Large intestine (tissue), 3 donors: ENCODE measurements around the gene MRAP. TPM values are rescaled to one million over a fixed set of nuclear protein-coding genes. Genes with fewer than 3 reads are reported as not detected.

ENCODE experiments used
- DNase-seq, 2 donors: peaks; one replicate each; pipeline versions ENCODE4 v3.0.0 to v3.0.0-alpha.2; 2013
- H3K27ac ChIP-seq: one replicate; pipeline ENCODE4 v1.5.1; 2013; ENCODE audit warnings: low read length
- H3K27me3 ChIP-seq: 2 replicates; pipeline ENCODE4 v1.6.1; 2013; ENCODE audit warnings: low read length; ENCODE audit not compliant: control insufficient read depth, insufficient read depth
- H3K36me3 ChIP-seq: 2 replicates; pipeline ENCODE4 v1.6.1; 2013; ENCODE audit warnings: low read length; ENCODE audit not compliant: control insufficient read depth, insufficient read depth
- H3K4me1 ChIP-seq: one replicate; pipeline ENCODE4 v1.6.1; 2013; ENCODE audit warnings: low read length; ENCODE audit not compliant: control insufficient read depth, insufficient read depth
- H3K4me3 ChIP-seq: one replicate; pipeline ENCODE4 v1.5.1; 2013; ENCODE audit warnings: low read length
- H3K9me3 ChIP-seq: one replicate; pipeline ENCODE4 v1.6.1; 2013; ENCODE audit warnings: mild to moderate bottlenecking, low read depth, low read length, moderate library complexity; ENCODE audit not compliant: control insufficient read depth
- WGBS: methylation state at CpG from one replicate; pipeline ENCODE4 v1.1.5; 2013; ENCODE audit warnings: low lambda C conversion rate; ENCODE audit not compliant: insufficient coverage; 5-methylcytosine and 5-hydroxymethylcytosine counted together
- polyA plus RNA-seq: library from polyadenylated mRNA; unstranded; fragments of 120-200 nt; gene quantifications from one replicate; pipeline ENCODE4 v1.2.1, GENCODE V29; 2013

The MRAP gene
- polyA plus RNA-seq, 1 donor: 0.72 TPM

DNA sequence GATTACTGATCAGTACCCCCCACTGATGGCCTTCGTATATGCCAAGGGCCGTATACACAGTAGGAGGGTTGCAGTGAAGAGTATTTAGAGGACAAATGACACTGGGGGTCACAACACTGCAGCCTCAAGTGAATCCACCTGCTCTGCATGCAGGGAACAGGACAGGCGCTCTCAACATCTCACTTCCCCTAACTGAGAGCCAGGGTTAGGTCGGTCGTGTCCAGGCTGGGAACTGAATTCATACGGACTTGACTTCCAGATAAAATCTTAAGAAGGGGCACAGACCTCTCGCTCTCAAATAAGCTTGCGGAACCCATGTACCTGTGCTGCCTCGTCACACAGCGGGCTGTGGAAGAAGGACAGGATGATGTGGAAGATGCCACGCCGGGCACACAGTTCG lies 22.8 kb downstream of the MRAP start:
- H3K27ac ChIP-seq: no peak overlapping the region
- DNase-seq: no peak
- H3K4me1 ChIP-seq: no peaks in the 10 kb centered on the region
- H3K4me3 ChIP-seq: no peak overlapping the region
- no peaks in the 10 kb centered on the region for H3K27me3 ChIP-seq
- H3K9me3 ChIP-seq: no peaks in the 10 kb centered on the region
- WGBS: no CpG with 5 or more reads among the region's 13 CpGs
- H3K36me3 ChIP-seq: peaks cover 90% of the 10 kb centered on the region

- no peak for DNase-seq
- Histone ChIP-seq H3K27ac (no peak overlapping the region), H3K27me3 (no peaks in the 10 kb centered on the region), H3K4me1 (no peaks in the 10 kb centered on the region), H3K36me3 (peaks cover 88% of the 10 kb centered on the region), H3K4me3 (no peak overlapping the region), H3K9me3 (no peaks in the 10 kb centered on the region)
- WGBS: no CpG with 5 or more reads among the region's 12 CpGs
Measured at GRCh38 chr21:32322103-32322502, 23.4 kb downstream of the MRAP start.

- no peaks in the 10 kb centered on the region for H3K27me3 ChIP-seq
- H3K36me3 ChIP-seq: peaks cover 82% of the 10 kb centered on the region
- no peak overlapping the region for H3K4me3 ChIP-seq
- no peaks in the 10 kb centered on the region for H3K9me3 ChIP-seq
- H3K27ac ChIP-seq: no peak overlapping the region
- no peak for DNase-seq
- WGBS: no CpG with 5 or more reads among the region's 10 CpGs
- H3K4me1 ChIP-seq: no peaks in the 10 kb centered on the region
Measured at GRCh38 chr21:32322676-32323075, 24.0 kb downstream of the MRAP start.

DNA sequence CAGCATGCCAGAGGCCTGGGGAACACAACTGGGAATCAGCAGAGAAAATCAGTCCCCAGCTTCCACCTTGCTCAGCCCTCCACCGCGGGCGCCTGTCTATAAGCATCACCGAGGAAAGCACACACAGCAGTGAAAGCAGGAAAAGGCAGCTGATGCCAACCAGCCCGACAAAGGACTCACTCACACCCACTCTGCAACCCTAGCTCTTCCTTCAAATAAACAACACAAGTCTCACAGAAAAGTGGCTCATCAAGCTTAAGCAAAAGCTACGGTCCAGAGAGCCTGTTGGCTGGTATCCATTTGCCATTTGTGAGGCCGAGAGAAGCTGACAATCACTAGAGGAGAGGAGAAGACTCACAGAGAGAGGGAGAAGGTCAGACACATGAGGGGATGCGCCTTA lies 27.1 kb downstream of the MRAP start:
- no peak overlapping the region for H3K27ac ChIP-seq
- no peak overlapping the region for H3K4me3 ChIP-seq
- H3K4me1 ChIP-seq: no peaks in the 10 kb centered on the region
- DNase-seq: no peak
- no peaks in the 10 kb centered on the region for H3K9me3 ChIP-seq
- no CpG with 5 or more reads among the region's 8 CpGs for WGBS
- H3K36me3 ChIP-seq: peaks cover 64% of the 10 kb centered on the region
- no peaks in the 10 kb centered on the region for H3K27me3 ChIP-seq

DNA sequence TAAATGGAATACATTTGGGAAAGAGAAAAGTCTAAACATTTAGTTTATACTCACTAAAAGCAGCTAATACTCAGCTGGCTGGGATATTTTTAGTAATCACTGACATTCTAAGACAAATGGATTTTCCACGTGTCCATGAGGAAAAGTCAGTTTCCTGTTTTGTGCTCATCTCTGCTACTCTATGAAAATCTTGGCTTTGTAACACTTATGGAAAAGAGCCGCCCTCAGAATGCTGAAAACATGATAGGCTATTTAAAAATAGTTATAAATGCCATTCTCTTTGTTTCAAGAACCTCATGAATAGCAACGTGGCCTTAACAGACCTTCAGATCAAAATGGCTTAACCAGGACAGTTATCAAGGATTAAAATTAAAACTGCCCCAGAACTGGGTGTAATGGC lies 29.9 kb downstream of the MRAP start:
- WGBS: no CpG with 5 or more reads among the region's 3 CpGs
- Histone ChIP-seq H3K4me3 (no peak overlapping the region), H3K27ac (peak overlapping the region; percentile 33), H3K9me3 (no peaks in the 10 kb centered on the region), H3K36me3 (peaks cover 64% of the 10 kb centered on the region), H3K4me1 (no peaks in the 10 kb centered on the region), H3K27me3 (no peaks in the 10 kb centered on the region)
- no peak for DNase-seq

GRCh38 chr21:32329331-32329730 lies 30.7 kb downstream of the MRAP start:
- no peaks in the 10 kb centered on the region for H3K4me1 ChIP-seq
- no peak overlapping the region for H3K4me3 ChIP-seq
- peaks cover 64% of the 10 kb centered on the region for H3K36me3 ChIP-seq
- no peaks in the 10 kb centered on the region for H3K27me3 ChIP-seq
- DNase-seq: no peak
- no peaks in the 10 kb centered on the region for H3K9me3 ChIP-seq
- WGBS: 100% methylated on average over 1 of the region's 2 CpGs
- H3K27ac ChIP-seq: peak overlapping the region; percentile 33

DNA sequence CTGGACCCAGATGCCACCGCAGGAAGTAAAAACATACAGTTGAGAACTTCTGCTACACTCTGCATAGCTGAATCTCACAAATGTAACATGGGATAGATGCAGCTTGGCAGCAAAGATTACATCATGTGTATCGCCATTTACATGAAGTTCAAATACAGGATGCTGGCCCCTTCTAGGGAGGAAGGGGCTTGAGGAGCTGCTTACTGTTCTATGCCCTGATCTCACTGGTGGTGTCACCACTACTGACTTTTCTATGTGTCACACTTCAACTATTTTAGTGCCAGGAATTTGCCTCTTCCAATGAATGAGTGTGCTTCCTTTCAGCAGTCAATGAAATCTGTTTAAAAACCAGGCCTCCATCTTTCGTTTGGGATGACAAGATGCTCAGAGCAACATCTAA lies 31.1 kb downstream of the MRAP start:
- Histone ChIP-seq H3K9me3 (no peaks in the 10 kb centered on the region), H3K36me3 (peaks cover 64% of the 10 kb centered on the region), H3K27ac (peak overlapping the region; percentile 33), H3K4me1 (no peaks in the 10 kb centered on the region), H3K27me3 (no peaks in the 10 kb centered on the region), H3K4me3 (no peak overlapping the region)
- no peak for DNase-seq
- no CpG with 5 or more reads among the region's 3 CpGs for WGBS

GRCh38 chr21:32330784-32331311 lies 32.2 kb downstream of the MRAP start:
- Histone ChIP-seq H3K9me3 (no peaks in the 10 kb centered on the region), H3K27me3 (no peaks in the 10 kb centered on the region), H3K4me1 (no peaks in the 10 kb centered on the region), H3K4me3 (no peak overlapping the region), H3K36me3 (peaks cover 64% of the 10 kb centered on the region), H3K27ac (no peak overlapping the region)
- WGBS: no CpG with 5 or more reads among the region's 4 CpGs
- peak in 1 of 2 donors; percentile 34 for DNase-seq

GRCh38 chr21:32331444-32332305 lies 33.0 kb downstream of the MRAP start:
- Histone ChIP-seq H3K27me3 (no peaks in the 10 kb centered on the region), H3K4me3 (no peak overlapping the region), H3K27ac (no peak overlapping the region), H3K9me3 (no peaks in the 10 kb centered on the region), H3K36me3 (peaks cover 64% of the 10 kb centered on the region), H3K4me1 (no peaks in the 10 kb centered on the region)
- DNase-seq: no peak
- WGBS: 100% methylated on average over 1 of the region's 9 CpGs

DNA sequence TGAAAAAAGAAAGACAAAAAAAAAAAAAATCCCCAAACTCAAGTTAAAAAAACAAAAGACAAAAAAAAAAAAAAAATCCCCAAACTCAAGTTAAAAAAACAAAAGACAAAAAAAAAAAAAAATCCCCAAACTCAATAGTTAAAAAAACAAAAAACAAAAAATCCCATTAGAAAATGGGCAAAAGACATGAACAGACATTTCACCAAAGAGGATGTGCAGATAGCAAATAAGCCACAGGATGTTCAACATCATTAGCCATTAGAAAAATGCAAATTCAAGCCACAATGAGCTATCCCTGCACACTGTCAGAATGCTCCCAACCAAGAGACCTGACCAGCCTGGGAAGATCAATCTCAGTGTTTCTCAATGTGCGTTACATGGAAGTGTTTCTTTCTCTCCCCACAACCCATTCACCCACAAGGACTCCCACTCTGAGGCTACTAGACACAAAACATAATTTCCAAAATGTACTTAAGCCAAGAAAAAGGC lies 33.9 kb downstream of the MRAP start:
- no peaks in the 10 kb centered on the region for H3K9me3 ChIP-seq
- no peaks in the 10 kb centered on the region for H3K4me1 ChIP-seq
- H3K36me3 ChIP-seq: peaks cover 70% of the 10 kb centered on the region
- no peak for DNase-seq
- H3K27me3 ChIP-seq: no peaks in the 10 kb centered on the region
- WGBS: no CpG with 5 or more reads among the region's 1 CpG
- no peak overlapping the region for H3K4me3 ChIP-seq
- H3K27ac ChIP-seq: no peak overlapping the region
